ENCODE results near the gene TSKS.
"Not testable (repeated sequence)": the region's sequence is repeated elsewhere in the genome, so short reads cannot be mapped to it uniquely, and the experiment has no call there.

Gene TSKS

DNA sequence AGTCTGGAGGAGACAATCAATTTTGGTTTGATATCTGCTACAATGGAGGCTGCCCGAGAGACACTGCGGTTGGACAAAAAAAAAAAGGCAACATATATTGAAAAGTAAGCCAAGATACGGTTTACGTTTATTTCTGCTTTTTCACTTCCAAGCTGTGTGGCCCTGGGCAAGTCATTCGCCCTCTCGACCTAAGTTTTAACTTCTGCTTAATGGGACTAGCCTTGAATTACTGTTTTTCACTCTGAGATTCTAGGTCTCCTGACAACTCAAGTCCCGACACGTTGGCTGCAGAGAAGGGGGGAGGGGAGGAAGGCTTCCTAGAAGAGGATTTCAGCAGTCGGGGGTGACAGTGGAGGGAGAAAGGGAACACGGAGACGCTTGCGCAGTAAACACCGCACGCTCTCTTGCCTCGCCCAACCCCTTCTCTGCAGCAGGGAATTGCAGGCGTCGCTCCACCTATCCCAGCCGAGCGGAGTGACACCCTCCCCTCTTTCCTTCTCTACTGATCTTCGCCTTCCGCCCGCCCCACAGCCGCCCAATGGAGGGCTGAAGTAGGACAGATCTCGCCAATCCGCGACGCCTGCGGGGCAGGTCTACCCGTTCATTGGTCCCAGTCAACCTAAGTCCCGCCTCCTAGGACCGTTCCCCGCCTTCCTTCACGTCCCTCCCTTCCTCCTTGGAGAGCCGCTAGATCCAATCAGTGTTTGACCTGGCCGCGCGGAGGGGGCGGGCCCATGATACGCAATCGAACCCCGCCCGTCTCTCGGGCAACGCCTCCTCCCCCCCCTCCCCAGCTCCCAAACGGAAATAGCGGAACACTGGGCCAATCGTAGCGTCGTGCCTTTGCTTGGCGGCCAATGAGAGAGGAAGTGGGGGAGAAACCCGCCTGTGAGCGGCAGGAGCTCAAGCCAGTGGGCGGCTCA lies 3.2 kb upstream of the TSKS start:
- DNase-seq = peak; percentile 100

DNA sequence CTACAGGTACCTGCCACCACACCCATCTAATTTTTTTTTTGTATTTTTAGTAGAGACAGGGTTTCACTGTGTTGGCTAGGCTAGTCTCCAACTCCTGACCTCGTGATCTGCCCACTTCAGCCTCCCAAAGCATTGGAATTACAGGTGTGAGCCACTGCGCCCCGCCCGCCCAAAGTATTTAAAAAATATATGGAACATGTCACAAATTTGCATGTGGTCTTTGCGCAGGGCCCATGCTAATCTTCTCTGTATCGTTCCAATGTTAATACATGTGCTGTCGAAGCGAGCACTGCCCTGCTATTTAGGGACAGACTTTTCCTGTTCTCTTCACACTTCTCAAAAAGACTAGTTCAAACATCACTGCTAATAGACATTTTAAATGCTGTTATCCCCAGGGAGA lies 1.2 kb upstream of the TSKS start:
- no peak for DNase-seq

DNA sequence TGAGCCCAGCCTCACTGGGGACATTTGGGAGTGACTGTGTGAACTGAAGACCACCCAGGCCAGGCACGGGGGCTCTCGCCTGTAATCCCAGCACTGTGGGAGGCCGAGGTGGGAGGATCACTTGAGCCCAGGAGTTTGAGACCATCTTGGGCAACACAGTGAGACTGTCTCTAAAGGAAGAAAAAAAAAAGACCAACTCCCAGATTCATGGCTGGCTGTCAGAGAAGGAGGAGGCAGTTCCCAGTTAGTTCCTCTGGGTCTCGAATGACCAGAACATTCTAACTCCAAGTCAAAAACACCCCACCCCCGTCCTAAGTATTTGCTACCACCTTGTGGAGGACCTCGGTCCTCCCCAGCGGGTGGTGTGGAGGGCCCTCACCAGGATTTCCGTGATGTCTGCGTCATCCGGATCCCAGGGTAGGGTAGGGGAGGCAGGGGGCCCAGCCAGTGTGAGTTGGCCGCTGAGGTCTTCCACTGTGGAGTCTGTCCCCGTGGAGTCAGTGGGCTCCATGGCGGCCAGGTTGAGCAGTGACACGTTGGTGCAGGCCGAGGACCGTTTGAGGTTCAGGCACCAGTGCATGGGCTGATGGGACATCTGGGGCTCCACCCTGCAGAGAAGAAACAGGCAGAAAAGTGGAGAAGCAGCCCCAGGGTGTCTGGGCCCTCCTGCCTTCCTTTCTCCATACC lies 1.3 kb downstream of the TSKS start:
- DNase-seq = peak; percentile 29

DNA sequence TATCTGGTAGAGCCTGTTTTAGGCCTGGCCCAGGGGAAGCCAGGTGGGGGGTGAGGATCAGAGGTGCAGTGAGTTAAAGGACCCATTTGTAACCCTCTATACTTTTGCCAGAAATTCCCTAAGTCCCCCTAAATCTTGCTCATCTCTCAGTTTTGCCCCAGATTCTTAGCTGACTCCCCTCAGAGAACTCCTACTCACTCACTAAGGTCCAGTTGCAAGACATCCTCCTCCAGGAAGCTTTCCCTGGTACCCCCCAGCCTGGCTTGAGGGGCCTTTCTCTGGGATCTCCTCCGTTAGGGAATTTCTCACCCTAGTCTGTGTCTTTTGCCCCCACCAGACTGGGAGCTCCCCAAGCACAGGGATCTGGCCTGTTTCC lies 1.9 kb downstream of the TSKS start:
- DNase-seq = no peak

DNA sequence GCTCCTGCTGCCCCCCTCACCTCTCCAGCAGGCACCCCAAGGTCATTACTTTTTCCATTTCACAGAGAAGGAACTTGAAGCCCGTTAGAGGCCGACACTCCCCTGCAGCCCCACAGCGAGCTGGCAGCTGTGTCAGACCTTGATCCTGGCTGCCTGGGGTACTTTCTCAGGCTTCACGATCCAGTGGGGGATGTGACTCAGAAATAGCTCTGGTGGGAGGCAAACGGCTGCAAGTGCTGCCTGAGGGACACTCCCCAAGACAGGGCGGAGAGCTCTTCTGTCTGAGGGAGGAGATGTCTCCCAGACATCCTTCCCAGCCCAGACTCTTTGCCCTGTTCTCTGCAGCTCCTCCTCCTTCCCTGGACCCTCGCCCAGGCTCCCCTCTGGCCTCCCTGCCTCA lies 4.8 kb downstream of the TSKS start:
- no peak for DNase-seq

DNA sequence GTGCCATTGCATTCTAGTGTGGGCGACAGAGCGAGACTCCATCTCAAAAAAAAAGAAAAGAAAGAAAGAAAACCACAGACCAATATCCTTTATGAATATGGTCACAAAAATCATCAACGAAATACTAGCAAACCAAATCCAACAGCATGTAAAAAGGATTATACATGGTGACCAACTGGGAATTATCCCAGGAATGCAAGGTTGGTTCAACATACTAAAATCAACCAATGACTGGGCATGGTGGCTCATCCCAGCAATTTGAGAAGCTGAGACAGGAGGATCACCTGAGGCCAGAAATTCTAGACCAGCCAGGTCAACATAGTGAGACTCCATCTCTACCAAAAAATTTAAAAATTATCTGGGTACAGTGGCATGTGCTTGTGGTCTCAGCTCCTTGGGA lies 7.2 kb downstream of the TSKS start:
- no peak for DNase-seq

DNA sequence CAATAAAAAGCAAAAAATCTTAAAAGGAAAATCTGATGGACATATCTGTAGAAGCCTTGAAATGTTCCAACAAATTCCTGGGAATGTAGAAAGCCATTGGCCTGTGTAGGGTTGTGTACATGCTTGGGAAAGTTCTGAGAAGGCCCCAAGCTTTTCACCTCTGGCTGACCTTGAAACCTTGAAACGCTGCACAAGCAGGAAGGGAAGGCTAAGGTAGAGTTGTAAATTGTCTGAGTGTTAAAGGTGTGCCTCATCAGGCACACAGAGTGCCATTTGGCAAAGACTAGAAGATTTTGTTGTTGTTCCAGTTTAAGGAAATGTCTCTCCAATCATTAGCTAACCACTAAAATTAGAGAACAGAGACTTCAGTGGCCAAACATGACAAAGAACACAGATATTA lies 10.4 kb downstream of the TSKS start:
- no peak for DNase-seq

DNA sequence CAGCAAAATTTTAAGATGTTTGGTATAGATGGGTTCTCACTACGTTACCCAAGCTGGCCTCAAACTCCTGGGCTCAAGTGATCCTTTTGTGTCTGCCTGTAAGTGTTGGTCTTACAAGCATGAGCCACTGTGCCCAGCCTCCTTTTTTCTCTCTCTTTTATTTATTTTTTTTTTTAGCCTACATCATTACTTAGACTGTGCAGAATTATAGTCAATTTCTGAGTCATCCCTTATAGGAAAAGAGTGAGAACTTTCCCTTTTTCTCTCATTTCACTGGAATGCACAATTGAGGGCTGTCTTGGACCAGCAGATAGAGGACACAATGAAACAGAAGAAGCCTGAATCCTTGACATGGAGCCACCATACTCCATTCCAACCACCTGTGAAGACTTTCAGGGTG lies 13.3 kb downstream of the TSKS start:
- DNase-seq = no peak

DNA sequence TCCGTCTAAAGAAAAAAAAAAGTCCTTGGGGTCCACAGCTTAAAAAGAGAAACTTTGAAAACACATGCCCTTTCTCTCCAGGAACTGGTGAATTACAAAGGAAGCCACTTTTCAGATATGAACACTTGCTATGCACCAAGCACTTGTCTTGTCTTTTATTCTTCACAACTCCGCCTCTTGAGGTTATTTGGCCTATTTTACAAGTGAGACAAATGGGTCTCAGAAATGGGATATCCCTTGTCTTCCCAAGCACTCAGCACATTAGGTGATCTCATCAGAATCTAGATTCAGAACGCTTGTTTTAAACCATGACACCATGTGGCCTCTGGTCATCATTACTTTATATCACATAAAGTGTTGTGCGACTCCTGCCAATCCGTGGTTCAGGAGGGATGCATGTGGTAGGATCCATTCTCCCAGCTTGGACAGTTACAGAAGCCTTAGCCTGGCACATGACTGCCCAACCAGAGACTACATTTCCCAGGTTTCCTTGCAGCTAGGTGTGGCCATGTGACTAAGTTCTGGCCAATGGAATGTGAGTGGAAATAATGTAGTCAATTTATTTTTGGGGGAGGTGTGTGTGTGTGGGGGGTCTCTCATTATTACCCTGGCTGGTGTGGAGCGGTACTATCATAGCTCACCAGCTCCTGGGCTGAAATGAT lies 13.9 kb downstream of the TSKS start:
- DNase-seq = no peak

DNA sequence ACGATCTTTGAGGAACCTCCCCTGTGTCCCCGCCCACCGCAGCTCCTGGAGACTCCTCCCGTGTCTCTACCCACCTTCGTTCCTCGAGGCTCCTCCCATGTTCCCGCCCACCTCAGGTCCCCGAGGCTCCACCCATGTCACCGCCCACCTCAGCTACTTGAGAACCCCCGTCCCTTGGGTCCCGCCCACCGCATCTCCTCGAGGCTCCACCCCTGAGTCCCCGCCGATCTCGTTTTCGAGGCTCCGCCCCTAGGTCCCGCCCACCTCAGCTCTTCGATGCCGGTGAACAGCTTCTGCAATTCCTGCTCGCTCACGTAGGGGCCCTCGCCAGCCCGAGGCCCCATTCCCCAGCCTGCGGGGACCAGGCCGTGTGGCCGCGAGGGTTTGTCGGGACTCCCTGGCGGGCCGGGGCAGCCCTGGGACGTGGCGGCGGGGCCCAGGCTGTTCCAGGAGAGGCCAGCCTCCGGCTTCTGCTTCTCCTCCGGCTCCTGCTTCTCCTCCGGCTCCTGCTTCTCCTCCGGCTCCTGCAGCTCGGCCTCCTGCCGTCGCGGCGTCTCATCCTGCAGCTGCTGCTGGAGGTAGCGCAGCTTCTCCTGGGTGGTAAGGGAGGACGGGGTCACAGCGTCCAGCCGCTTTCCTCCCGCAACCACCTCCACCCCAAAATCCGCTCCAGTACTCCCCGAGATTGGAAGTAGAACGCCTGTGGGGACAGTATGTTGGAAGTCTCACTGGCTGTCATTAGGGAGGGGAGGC lies 16.7 kb downstream of the TSKS start:
- peak; percentile 36 for DNase-seq

DNA sequence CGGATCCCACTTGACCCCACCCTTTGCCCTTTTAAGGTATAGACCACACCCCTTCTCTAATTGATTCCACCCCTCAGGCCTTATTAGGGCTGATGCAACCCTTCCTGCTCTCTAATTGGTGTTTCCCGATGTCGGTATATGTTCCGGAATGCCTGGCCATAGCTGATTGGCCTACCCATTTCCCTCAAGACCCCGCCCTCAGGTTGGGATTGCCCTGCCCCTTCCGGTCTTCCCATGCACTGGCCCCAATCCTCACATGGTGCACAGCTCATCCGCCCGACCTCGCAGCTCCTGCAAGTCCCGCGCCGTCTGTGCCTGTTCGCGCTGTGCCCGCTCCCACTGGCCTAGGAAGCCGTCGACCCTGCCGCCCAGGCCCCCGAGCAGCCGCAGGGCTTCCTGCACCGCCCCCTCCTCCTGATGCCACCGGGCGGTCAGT lies 18.1 kb downstream of the TSKS start:
- DNase-seq = no peak

DNA sequence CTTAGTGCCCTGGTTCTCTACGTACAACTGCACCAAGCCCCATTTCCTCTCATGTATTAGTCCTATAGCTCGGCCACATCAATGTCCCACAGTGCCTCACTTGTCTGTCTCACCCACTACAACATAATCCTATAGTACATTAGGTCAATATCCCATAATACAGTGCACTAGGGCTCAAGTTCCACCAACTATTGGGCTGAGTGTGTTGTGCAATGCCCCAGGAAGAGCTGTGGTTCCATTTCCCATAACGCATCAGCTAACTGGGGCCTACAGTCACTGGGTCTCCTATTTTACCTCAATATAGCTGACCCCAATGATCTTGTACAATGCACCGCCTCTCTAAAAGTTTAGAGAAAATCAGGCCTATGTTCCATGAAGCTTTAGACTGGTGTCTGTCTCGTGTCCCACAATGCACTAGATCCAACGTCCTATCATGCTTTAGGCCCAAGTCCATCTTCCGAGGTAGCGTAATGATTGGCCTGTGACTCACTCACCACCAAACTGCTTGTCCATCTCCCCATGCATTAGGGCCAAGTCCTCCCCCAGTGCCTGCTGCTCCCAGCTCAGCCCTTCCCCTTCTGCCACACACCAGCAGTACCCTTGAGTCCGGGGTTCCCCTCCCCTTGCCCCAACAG lies 21.8 kb downstream of the TSKS start:
- no peak for DNase-seq

DNA sequence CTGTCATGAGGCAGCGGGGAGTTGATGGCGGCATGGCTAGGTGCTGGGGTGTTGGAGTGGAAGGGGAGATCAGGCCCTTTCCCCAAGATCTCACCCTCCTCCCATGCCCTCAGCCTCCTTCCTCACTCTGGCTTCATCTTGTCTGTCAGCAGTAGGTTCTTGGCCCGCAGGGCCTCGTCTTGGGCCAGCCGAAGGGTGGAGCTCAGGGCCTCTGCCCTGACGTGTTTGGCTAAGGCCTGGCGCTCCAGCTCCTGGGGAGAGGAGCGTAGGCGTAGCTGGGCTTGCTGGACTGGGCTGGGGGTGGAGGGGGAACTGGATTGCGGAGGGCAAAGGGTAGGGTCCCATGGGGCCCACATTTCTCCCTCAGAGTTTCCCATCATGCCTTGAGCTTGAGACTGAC lies 23.2 kb downstream of the TSKS start:
- DNase-seq = no peak

DNA sequence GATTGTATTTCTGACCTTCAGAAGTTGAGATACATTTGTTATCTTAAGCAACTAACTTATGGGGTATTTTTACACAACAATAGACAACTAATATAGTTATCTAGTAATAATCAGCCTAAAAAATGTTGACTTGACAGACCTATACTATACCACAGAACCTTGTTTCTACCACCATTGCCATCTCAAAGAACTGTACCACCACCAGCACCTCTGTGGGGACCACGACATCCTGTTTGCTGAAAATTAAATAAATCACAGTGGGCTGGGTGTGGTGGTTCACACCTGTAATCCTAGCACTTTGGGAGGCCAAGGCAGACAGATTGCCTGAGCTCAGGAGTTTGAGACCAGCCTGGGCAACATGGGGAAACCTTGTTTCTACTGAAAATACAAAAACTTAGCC lies 24.0 kb downstream of the TSKS start:
- DNase-seq = no peak

DNA sequence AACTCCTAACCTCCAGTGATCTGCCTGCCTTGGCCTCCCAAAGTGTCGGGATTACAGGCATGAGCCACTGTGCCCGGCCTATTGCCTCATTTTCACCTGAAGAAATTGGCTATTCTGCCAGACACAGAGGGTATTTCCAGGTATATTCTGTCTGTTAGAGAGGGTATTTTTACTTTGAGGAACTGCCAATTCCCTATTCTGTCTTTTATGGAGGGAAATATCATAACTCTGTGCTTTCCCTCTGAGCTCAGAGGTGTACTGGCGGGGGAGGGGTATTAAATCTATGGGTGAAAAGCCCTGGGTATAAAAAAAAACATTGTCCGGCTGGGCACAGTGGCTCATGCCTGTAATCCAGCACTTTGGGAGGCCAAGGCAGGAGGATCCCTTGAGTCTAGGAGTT lies 24.8 kb downstream of the TSKS start:
- no peak for DNase-seq

DNA sequence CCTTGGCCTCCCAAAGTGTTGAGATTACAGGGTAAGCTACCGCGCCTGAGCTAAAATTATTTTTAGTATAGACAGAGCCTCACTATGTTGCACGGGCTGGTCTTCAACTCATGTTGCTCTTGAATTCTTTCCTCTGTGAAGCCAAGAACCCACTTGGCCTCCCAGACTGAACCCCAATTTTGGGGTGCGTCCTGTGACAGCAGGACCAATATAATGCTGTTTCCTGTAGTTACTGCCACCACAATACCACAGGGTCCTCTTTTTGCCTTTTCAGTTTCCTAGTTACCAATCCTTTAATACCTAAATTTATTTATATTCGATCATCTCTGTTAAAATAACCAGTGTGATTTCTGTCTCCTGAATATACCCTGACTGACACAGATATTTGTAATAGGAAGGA lies 32.9 kb downstream of the TSKS start:
- no peak for DNase-seq

DNA sequence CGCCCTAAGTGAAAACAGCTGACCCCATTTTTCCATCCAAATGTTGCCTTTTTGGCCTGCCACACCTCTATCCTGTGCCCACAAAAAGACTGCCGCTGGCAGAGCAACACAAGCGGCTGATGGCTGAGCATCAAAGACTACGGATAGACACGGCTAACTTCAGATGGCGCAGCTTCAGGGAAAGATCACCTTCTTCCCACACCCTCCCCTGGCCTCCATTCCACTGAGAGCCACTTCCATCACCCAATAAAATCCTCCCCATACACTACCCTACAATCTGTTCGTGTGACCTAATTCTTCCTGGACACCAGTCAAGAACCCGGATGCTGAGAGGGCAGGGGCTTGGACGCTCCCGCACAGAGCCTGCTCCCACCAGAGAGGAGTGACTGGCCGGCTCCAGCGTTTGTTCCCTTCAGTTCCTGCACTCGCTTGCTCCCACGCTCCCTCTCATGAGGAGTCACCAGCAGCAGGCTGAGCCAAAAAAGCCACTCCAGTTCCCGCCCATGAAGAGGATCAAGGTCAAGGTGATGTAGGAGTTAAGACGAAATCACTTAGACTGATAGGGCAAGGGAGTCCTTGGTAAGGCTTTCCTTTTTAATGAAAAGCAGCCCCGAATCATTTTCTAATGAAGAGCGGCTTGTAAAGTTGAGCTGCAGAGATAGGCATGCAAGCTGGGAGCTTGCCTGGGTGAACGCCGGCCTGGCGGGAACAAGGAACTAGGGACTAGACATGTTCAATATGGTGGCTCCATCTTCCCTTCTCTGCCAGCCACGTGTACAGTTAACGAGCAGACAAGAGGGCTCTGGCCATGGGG lies 35.7 kb downstream of the TSKS start:
- DNase-seq = no peak

DNA sequence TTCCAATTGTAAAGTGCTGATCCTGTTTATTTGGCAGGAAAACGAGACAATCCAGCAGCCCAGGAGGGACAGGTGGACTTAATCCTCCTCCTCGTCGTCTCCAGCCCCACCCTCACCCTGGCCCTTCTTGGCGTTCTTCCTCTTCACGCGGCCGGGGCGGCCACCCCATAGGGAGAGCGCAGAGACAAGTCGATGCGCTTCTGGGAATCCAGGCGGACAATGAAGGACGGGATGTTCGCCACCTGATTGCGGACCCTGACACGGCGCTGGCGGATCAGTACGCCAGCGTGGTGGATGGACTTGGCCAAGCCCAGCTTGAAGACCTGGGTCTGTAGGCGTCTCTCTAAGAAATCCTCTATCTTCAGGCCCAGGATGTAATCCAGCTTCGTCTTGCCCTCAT lies 43.7 kb downstream of the TSKS start:
- not testable (repeated sequence) for DNase-seq

DNA sequence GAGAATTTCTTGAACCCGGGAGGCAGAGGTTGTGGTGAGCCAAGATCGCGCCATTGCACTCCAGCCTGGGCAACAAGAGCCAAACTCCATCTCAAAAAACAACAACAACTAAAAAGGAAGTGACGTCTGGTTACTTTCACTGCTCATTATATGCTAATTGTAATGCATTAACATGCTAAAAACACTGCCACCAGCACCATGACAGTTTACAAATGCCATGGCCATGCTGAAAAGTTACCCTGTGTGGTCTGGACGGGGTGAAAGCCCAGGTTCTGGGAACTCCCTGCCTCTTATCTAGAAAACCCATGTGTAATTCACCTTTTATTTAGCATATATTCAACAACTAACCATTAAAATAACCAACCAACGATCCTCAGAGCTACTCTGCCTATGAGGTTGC lies 44.1 kb downstream of the TSKS start:
- no peak for DNase-seq

DNA sequence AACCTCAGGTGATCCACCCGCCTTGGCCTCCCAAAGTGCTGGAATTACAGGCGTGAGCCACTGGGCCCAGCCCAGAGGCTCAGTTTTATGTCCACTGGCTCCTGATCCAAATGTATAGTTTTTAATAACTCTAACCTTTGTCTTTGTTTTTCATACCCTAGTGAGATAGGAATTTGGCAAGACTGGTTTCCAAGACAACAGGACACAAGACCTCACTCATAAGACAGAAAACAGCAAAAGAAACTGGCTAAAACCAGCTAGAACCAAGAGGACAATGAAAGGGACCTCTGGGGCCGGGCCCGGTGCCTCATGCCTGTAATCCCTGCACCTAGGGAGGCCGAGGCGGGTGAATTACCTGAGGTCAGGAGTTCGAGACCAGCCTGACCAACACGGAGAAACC lies 44.6 kb downstream of the TSKS start:
- no peak for DNase-seq

DNA sequence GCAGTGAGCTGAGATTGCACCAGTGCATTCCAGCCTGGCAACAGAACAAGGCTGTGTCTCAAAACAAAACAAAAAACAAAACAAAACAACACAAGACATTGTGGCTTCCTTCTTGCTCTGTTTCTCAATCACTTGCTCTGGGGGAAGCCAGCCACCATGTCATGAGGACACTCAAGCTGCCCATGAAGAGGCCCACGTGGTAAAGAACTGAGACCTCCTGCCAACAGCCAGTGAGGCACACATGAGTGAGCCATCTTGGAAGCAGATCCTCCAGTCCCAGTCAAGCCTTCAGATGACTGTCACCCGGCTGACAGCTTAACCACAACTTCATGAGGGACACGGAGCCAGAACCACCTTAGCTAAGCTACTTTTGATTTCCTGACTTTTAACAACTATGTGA lies 47.0 kb downstream of the TSKS start:
- peak; percentile 15 for DNase-seq

All from activated CD4-positive, alpha-beta T cell treated with anti-CD3 and anti-CD28 coated beads, Interleukin-10, Interleukin-2, amounts not matched to agents 100 ng/mL and 50 ng/mL, durations not matched to agents 16 hours and 8 hours (primary cell).